CD14-positive monocyte (primary cell): Measurements from ENCODE around the gene WWOX. TPM values are rescaled to one million over a fixed set of nuclear protein-coding genes. Genes with fewer than 3 reads are reported as not detected.
A peak's percentile ranks its signal among the peaks of the same experiment; 100 is the strongest.

ENCODE experiments used
- DNase-seq, 3 donors: peaks; one replicate each; pipeline ENCODE4 v3.0.0-alpha.2; 2011 to 2022
- H2AFZ ChIP-seq: 2 replicates; pipeline ENCODE4 v1.6.0; 2012; ENCODE audit warnings: mild to moderate bottlenecking, low read depth, low read length, inconsistent platforms; ENCODE audit not compliant: insufficient read depth, poor library complexity, severe bottlenecking
- H3K27ac ChIP-seq, 2 donors: 1 replicate in 1 of 2; 2 replicates in 1 of 2; pipeline ENCODE4 v1.5.1; 2012 to 2013; ENCODE audit warnings: low read length in 2 of 2, control low read depth in 1 of 2, inconsistent platforms in 1 of 2, low read depth in 1 of 2, mild to moderate bottlenecking in 1 of 2
- H3K27me3 ChIP-seq, 2 donors: one replicate each; pipeline versions ENCODE4 v1.6.0 to v1.6.1; 2011 to 2013; ENCODE audit warnings: low read length in 2 of 2; ENCODE audit not compliant: control insufficient read depth in 2 of 2, insufficient read depth in 2 of 2
- H3K36me3 ChIP-seq, 2 donors: replicated peaks in 1 of 2; 1 replicate in 1 of 2; 2 replicates in 1 of 2; pipeline versions ENCODE4 v1.5.1 to v1.6.1; 2012 to 2013; ENCODE audit warnings: low read length in 2 of 2, control low read depth in 1 of 2, inconsistent platforms in 1 of 2, mild to moderate bottlenecking in 1 of 2; ENCODE audit not compliant: insufficient read depth in 2 of 2, control insufficient read depth in 1 of 2
- H3K4me1 ChIP-seq, 2 donors: 1 replicate in 1 of 2; 2 replicates in 1 of 2; pipeline versions ENCODE4 v1.5.1 to v1.6.1; 2012 to 2013; ENCODE audit warnings: low read length in 2 of 2, control low read depth in 1 of 2, inconsistent platforms in 1 of 2, mild to moderate bottlenecking in 1 of 2, moderate library complexity in 1 of 2; ENCODE audit not compliant: insufficient read depth in 2 of 2, control insufficient read depth in 1 of 2
- H3K4me2 ChIP-seq: replicated peaks from 2 replicates; pipeline ENCODE3; 2012; ENCODE audit warnings: low read length, moderate library complexity, mild to moderate bottlenecking; ENCODE audit not compliant: poor library complexity, severe bottlenecking; ENCODE audit errors: extremely low read depth
- H3K4me3 ChIP-seq, 3 experiments: fragments of 200-600 bp in 1 of 3; sonication (generic) in 1 of 3; replicated peaks in 1 of 3; 1 replicate in 2 of 3; 2 replicates in 1 of 3; pipeline ENCODE4 v1.5.1; 2011 to 2013; ENCODE audit warnings: low read length in 3 of 3, mild to moderate bottlenecking in 3 of 3, control low read depth in 2 of 3, low read depth in 2 of 3, inconsistent platforms in 1 of 3, moderate library complexity in 1 of 3
- H3K79me2 ChIP-seq: 2 replicates; pipeline ENCODE4 v1.6.0; 2012; ENCODE audit warnings: mild to moderate bottlenecking, control low read depth, inconsistent platforms, low read length, moderate library complexity; ENCODE audit not compliant: insufficient read depth
- H3K9ac ChIP-seq: 2 replicates; pipeline ENCODE4 v1.6.0; 2017; ENCODE audit warnings: low read length, mild to moderate bottlenecking; ENCODE audit not compliant: insufficient read depth, poor library complexity, severe bottlenecking
- H3K9me3 ChIP-seq, 2 donors: replicated peaks in 1 of 2; 1 replicate in 1 of 2; 2 replicates in 1 of 2; pipeline versions ENCODE4 v1.5.1 to v1.6.1; 2012 to 2013; ENCODE audit warnings: low read length in 2 of 2, control low read depth in 1 of 2; ENCODE audit not compliant: control insufficient read depth in 1 of 2, insufficient read depth in 1 of 2
- H4K20me1 ChIP-seq: 2 replicates; pipeline ENCODE4 v1.6.0; 2012; ENCODE audit warnings: mild to moderate bottlenecking, low read length, control low read depth, moderate library complexity; ENCODE audit not compliant: insufficient read depth
- H3K27ac Mint-ChIP-seq, 7 donors: one replicate each; pipeline ENCODE4 v1.8.0; 2020; ENCODE audit warnings: mild to moderate bottlenecking in 7 of 7, mixed read lengths in 7 of 7, moderate library complexity in 6 of 7, inconsistent platforms in 2 of 7
- H3K27me3 Mint-ChIP-seq, 3 donors: one replicate each; pipeline ENCODE4 v1.8.0; 2021 to 2022; ENCODE audit warnings: low read depth in 3 of 3, mild to moderate bottlenecking in 3 of 3, mixed read lengths in 3 of 3, moderate library complexity in 3 of 3, inconsistent platforms in 1 of 3
- H3K36me3 Mint-ChIP-seq, 2 donors: one replicate each; pipeline ENCODE4 v1.8.0; 2020; ENCODE audit warnings: mixed read lengths in 2 of 2, inconsistent platforms in 1 of 2, mild to moderate bottlenecking in 1 of 2
- H3K4me1 Mint-ChIP-seq: one replicate; pipeline ENCODE4 v1.8.0; 2020; ENCODE audit warnings: mild to moderate bottlenecking, mixed read lengths
- H3K4me3 Mint-ChIP-seq, 2 donors: one replicate each; pipeline ENCODE4 v1.8.0; 2020; ENCODE audit warnings: mild to moderate bottlenecking in 2 of 2, mixed read lengths in 2 of 2, moderate library complexity in 1 of 2
- H3K9me3 Mint-ChIP-seq, 7 donors: one replicate each; pipeline ENCODE4 v1.8.0; 2020 to 2022; ENCODE audit warnings: mixed read lengths in 7 of 7, mild to moderate bottlenecking in 6 of 7, moderate library complexity in 6 of 7, inconsistent platforms in 2 of 7
- CTCF ChIP-seq: fragments of 200-600 bp; IDR thresholded peaks from one replicate; pipeline ENCODE4 v1.8.0; 2022; ENCODE audit warnings: antibody characterized with exemption, mild to moderate bottlenecking
- WGBS: methylation state at CpG from one replicate; pipeline ENCODE4 v1.1.5; 2013; ENCODE audit warnings: missing lambda C conversion rate; ENCODE audit not compliant: insufficient coverage; 5-methylcytosine and 5-hydroxymethylcytosine counted together
- intact Hi-C, 2 donors: fragments of 100-400 bp; cut with micrococcal nuclease; formaldehyde crosslinking; loops; one replicate each; pipeline versions ENCODE4 v1.15.0 to v1.15.1; 2023
- polyA plus RNA-seq, 3 donors: library from polyadenylated mRNA; depleted of rRNA in 1 of 3; unstranded in 2 of 3; stranded (reverse) in 1 of 3; fragments of 300-500 nt in 2 of 3; fragments of >200 nt in 1 of 3; fragmentation: Illumina TruSeq in 2 of 3; gene quantifications; 1 replicate in 2 of 3; 2 replicates in 1 of 3; pipeline ENCODE4 v1.2.3, GENCODE V29; 2012 to 2021

The WWOX gene
- polyA plus RNA-seq, 3 donors, result 4.0 to 7.0 (median 6.3) TPM

- H3K9ac ChIP-seq, result no peak overlapping the region
- no peak overlapping the region for H3K27ac ChIP-seq
- peak in 1 of 3 donors; percentile 3 for DNase-seq
- H3K79me2 ChIP-seq, result no peaks in the 10 kb centered on the region
- H3K27me3 ChIP-seq, result no peaks in the 10 kb centered on the region
- H3K9me3 Mint-ChIP-seq, result peaks cover 2 to 9% (median 7%) of the 10 kb centered on the region in 7 donors
- no peaks in the 10 kb centered on the region for H4K20me1 ChIP-seq
- no peak overlapping the region for H2AFZ ChIP-seq
- no peak overlapping the region for H3K27ac Mint-ChIP-seq
- H3K36me3 ChIP-seq, result no peaks in the 10 kb centered on the region
- 86% methylated on average over 1 of the region's 4 CpGs for WGBS
- no peak overlapping the region for H3K4me3 Mint-ChIP-seq
- no peak overlapping the region for H3K4me2 ChIP-seq
- no peak overlapping the region for H3K4me3 ChIP-seq
- H3K9me3 ChIP-seq, result peaks cover 0 to 2% of the 10 kb centered on the region in 2 donors
- no peaks in the 10 kb centered on the region for H3K4me1 ChIP-seq
- intact Hi-C loops, result no loop called here
- no peaks in the 10 kb centered on the region for H3K36me3 Mint-ChIP-seq
- no peaks in the 10 kb centered on the region for H3K27me3 Mint-ChIP-seq
- peaks cover 12% of the 10 kb centered on the region for H3K4me1 Mint-ChIP-seq
- TF ChIP-seq CTCF, result no peak
These were observed 361.6 kb downstream of the WWOX start for GRCh38 chr16:78461087-78461486.

GRCh38 chr16:78461496-78462287 is 362.2 kb downstream of the WWOX start:
- H3K27ac Mint-ChIP-seq, result no peak overlapping the region
- H3K27me3 Mint-ChIP-seq, result no peaks in the 10 kb centered on the region
- Histone ChIP-seq H2AFZ (no peak overlapping the region), H3K27me3 (no peaks in the 10 kb centered on the region), H3K4me3 (no peak overlapping the region), H4K20me1 (no peaks in the 10 kb centered on the region), H3K36me3 (no peaks in the 10 kb centered on the region), H3K27ac (no peak overlapping the region), H3K4me2 (no peak overlapping the region), H3K9me3 (peaks cover 0 to 2% of the 10 kb centered on the region in 2 donors), H3K9ac (no peak overlapping the region), H3K79me2 (no peaks in the 10 kb centered on the region), H3K4me1 (no peaks in the 10 kb centered on the region)
- peaks cover 2 to 11% (median 7%) of the 10 kb centered on the region in 7 donors for H3K9me3 Mint-ChIP-seq
- TF ChIP-seq CTCF, result no peak
- no peaks in the 10 kb centered on the region for H3K36me3 Mint-ChIP-seq
- no peak overlapping the region for H3K4me3 Mint-ChIP-seq
- intact Hi-C loops, result no loop called here
- 70% methylated on average over 2 of the region's 9 CpGs for WGBS
- peaks cover 12% of the 10 kb centered on the region for H3K4me1 Mint-ChIP-seq
- DNase-seq, result no peak
